Sigmoid colon (tissue), 7 donors: ENCODE results near the gene CFAP61. TPM values are rescaled to one million over a fixed set of nuclear protein-coding genes. Genes with fewer than 3 reads are reported as not detected.

Source experiments
- DNase-seq: peaks from one replicate; pipeline ENCODE4 v3.0.0-alpha.2; 2019
- H3K27ac ChIP-seq, 4 donors: fragments of 200-600 bp; sonication (generic); one replicate each; pipeline ENCODE4 v1.5.1; 2016 to 2019; ENCODE audit warnings: mild to moderate bottlenecking in 1 of 4
- H3K27me3 ChIP-seq, 3 donors: fragments of 200-600 bp; sonication (generic); one replicate each; pipeline ENCODE4 v1.5.1; 2019; ENCODE audit warnings: mild to moderate bottlenecking in 1 of 3
- H3K36me3 ChIP-seq, 4 donors: fragments of 200-600 bp; sonication (generic); one replicate each; pipeline ENCODE4 v1.5.1; 2016 to 2019
- H3K4me1 ChIP-seq, 4 donors: fragments of 200-600 bp; sonication (generic); one replicate each; pipeline ENCODE4 v1.5.1; 2017 to 2019
- H3K4me3 ChIP-seq, 4 donors: fragments of 200-600 bp; sonication (generic); one replicate each; pipeline ENCODE4 v1.5.1; 2017 to 2019; ENCODE audit warnings: mild to moderate bottlenecking in 2 of 4, moderate library complexity in 1 of 4
- H3K9me3 ChIP-seq, 4 donors: fragments of 200-600 bp in 3 of 4; sonication (generic) in 3 of 4; one replicate each; pipeline versions ENCODE4 v1.5.1 to v1.6.1; 2013 to 2019
- EP300 ChIP-seq, 4 donors: sonication (generic); formaldehyde crosslinking; IDR thresholded peaks; one replicate each; pipeline ENCODE4 v1.6.1; 2017; ENCODE audit warnings: antibody characterized with exemption in 4 of 4
- POLR2A ChIP-seq, 2 donors: fragments of 450-650 bp; IDR thresholded peaks; one replicate each; pipeline ENCODE4 v1.6.1; 2016; ENCODE audit warnings: antibody characterized with exemption in 2 of 2, mild to moderate bottlenecking in 2 of 2, moderate library complexity in 2 of 2
- POLR2AphosphoS5 ChIP-seq, 4 donors: sonication (generic); formaldehyde crosslinking; IDR thresholded peaks; one replicate each; pipeline ENCODE4 v1.6.1; 2017; ENCODE audit warnings: antibody characterized with exemption in 4 of 4
- WGBS, 2 donors: extraction: QIAGEN DNeasy Blood & Tissue Kit; methylation state at CpG; one replicate each; pipeline ENCODE4 v1.1.7; 2013; 5-methylcytosine and 5-hydroxymethylcytosine counted together
- intact Hi-C: fragments of 100-400 bp; cut with DNase I; formaldehyde crosslinking; loops from one replicate; pipeline ENCODE4 v1.15.1; 2023
- polyA plus RNA-seq, 3 donors: library from polyadenylated mRNA; stranded (reverse); fragments of 200-250 nt; gene quantifications; one replicate each; pipeline ENCODE4 v1.2.3, GENCODE V29; 2013
- total RNA-seq, 4 donors: library from RNA; depleted of rRNA; stranded (reverse); fragments of >200 nt; gene quantifications; one replicate each; pipeline ENCODE4 v1.1.0, GENCODE V29; 2016
- TF ChIP-seq, protein P1 (sequence below), 4 experiments: fragments of 450-650 bp in 3 of 4; fragments of 200-600 bp in 1 of 4; IDR thresholded peaks; one replicate each; pipeline ENCODE4 v1.5.1; 2016 to 2019; ENCODE audit warnings: antibody characterized with exemption in 4 of 4, mild to moderate bottlenecking in 3 of 4, moderate library complexity in 2 of 4
- donor health status: healthy with polysubstance abuse.
- donor health status: Bipolar disorder and iron deficiency.
- donor health status: healthy.

Gene CFAP61
- total and polyA plus RNA-seq, 7 donors, result 0.15 to 2.0 (median 0.44) TPM; not detected in 3

- DNase-seq, result no peak
- intact Hi-C loops, result no loop called here
- TF ChIP-seq POLR2AphosphoS5 (IDR thresholded peaks at IDR 0.05) (no peak), EP300 (IDR thresholded peaks at IDR 0.05) (no peak), POLR2A (IDR thresholded peaks at IDR 0.05) (no peak)
- TF ChIP-seq, protein P1, sequence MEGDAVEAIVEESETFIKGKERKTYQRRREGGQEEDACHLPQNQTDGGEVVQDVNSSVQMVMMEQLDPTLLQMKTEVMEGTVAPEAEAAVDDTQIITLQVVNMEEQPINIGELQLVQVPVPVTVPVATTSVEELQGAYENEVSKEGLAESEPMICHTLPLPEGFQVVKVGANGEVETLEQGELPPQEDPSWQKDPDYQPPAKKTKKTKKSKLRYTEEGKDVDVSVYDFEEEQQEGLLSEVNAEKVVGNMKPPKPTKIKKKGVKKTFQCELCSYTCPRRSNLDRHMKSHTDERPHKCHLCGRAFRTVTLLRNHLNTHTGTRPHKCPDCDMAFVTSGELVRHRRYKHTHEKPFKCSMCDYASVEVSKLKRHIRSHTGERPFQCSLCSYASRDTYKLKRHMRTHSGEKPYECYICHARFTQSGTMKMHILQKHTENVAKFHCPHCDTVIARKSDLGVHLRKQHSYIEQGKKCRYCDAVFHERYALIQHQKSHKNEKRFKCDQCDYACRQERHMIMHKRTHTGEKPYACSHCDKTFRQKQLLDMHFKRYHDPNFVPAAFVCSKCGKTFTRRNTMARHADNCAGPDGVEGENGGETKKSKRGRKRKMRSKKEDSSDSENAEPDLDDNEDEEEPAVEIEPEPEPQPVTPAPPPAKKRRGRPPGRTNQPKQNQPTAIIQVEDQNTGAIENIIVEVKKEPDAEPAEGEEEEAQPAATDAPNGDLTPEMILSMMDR (IDR thresholded peaks at IDR 0.05), result no peak
- H3K4me1 ChIP-seq, result no peaks in the 10 kb centered on the region
- no peak overlapping the region for H3K27ac ChIP-seq
- 89 to 91% methylated on average over 1 of the region's 1 CpG for WGBS, 2 donors
- no peaks in the 10 kb centered on the region for H3K36me3 ChIP-seq
- H3K9me3 ChIP-seq, result no peaks in the 10 kb centered on the region
- no peak overlapping the region for H3K4me3 ChIP-seq
- H3K27me3 ChIP-seq, result peaks cover 0 to 7% (median 0%) of the 10 kb centered on the region in 3 donors
These were observed 145.7 kb downstream of the CFAP61 start for GRCh38 chr20:20198011-20198410.

DNA sequence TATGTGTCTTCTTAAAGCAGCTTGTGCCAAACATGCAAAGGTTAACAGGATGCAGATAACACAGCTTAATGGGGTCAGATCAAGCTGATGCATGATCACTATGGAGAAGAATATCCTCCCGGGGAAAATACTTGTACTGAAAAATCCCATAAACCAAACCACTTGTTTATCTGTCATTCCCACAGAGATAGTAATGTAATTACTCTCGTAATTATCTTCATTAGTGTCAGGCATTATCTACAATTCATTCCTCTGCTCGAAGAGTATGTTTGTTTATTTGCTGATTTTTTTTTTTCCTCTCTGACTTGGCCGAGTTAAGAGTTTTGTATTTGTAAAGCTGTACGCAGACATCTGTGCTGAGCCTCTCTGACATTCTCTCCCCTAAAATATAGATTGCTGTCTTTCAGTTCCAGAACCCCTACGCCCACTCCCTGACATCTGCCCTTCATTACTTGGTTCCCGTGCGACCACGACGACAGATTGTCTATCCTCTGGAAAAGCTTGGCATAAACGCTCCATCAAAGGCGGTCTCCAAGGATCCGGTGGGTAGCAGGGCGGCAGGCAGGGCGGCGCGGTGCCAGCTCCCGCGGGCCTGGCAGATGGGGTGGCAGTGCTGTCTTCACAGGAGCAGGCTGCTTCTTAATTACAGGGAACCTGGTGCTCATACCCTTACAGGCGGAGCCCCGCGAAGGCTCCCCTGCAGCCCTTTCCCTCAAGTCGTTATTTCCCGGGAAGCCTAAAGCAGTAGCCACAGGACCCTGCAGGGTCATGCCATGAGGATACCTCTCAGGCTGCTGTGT lies 147.2 kb downstream of the CFAP61 start:
- Histone ChIP-seq H3K27me3 (peaks cover 0 to 7% (median 0%) of the 10 kb centered on the region in 3 donors), H3K36me3 (no peaks in the 10 kb centered on the region), H3K4me3 (no peak overlapping the region), H3K9me3 (no peaks in the 10 kb centered on the region), H3K4me1 (no peaks in the 10 kb centered on the region), H3K27ac (no peak overlapping the region)
- TF ChIP-seq POLR2A (IDR thresholded peaks at IDR 0.05) (no peak), EP300 (IDR thresholded peaks at IDR 0.05) (no peak), POLR2AphosphoS5 (IDR thresholded peaks at IDR 0.05) (no peak)
- TF ChIP-seq, protein P1 (IDR thresholded peaks at IDR 0.05), result no peak
- DNase-seq, result no peak
- intact Hi-C loops, result no loop called here
- WGBS, 2 donors, result 73 to 77% methylated on average over 24 of the region's 24 CpGs

DNA sequence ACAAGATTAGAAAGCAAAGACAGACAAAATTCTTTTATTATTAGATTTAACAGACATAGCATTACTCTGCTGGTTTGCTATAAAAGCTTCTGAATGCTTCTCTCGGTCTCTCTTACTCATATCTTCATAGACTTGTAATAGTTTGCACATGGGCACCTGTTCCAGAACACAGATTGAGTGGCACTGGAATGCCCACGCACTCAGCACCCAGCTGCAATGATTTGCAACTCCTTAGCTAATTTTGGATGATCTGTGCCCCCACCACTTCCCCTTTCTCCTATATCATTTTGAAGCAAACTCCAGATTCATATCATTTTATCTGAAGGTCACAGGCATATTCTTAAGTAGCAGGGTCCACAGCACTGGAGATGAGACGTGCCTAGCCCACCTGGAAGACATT lies 148.8 kb downstream of the CFAP61 start:
- WGBS, 2 donors, result 48 to 83% methylated on average over 3 of the region's 3 CpGs
- no peak overlapping the region for H3K4me3 ChIP-seq
- peaks cover 0 to 10% (median 0%) of the 10 kb centered on the region in 3 donors for H3K27me3 ChIP-seq
- intact Hi-C loops, result no loop called here
- TF ChIP-seq EP300 (IDR thresholded peaks at IDR 0.05) (no peak), POLR2AphosphoS5 (IDR thresholded peaks at IDR 0.05) (no peak), POLR2A (IDR thresholded peaks at IDR 0.05) (no peak)
- TF ChIP-seq, protein P1 (IDR thresholded peaks at IDR 0.05), result no peak
- no peaks in the 10 kb centered on the region for H3K4me1 ChIP-seq
- no peaks in the 10 kb centered on the region for H3K9me3 ChIP-seq
- no peaks in the 10 kb centered on the region for H3K36me3 ChIP-seq
- no peak for DNase-seq
- no peak overlapping the region for H3K27ac ChIP-seq

DNA sequence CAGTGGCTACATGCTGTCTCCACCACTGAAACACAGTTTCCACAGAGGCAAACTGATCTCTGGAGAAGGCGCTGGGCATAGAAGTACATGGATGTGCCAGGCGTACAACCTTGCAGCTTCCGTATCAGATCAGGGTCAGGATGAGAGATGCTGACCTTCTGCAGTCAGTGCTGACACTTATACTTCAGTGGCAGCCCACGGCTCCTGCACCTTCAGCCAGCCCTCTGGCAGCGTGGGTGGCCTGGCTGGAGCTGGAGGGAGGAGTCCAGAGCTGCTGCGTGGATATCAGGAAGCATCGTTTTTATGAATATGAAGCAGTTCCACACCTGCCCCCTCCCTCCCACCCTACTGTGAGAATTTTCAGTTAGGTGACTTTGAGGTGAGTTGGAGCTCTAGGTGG lies 149.3 kb downstream of the CFAP61 start:
- Histone ChIP-seq H3K4me3 (no peak overlapping the region), H3K27ac (no peak overlapping the region), H3K27me3 (peaks cover 0 to 10% (median 0%) of the 10 kb centered on the region in 3 donors), H3K9me3 (no peaks in the 10 kb centered on the region), H3K4me1 (no peaks in the 10 kb centered on the region), H3K36me3 (no peaks in the 10 kb centered on the region)
- intact Hi-C loops, result no loop called here
- TF ChIP-seq, protein P1 (IDR thresholded peaks at IDR 0.05), result no peak
- TF ChIP-seq EP300 (IDR thresholded peaks at IDR 0.05) (no peak), POLR2A (IDR thresholded peaks at IDR 0.05) (no peak), POLR2AphosphoS5 (IDR thresholded peaks at IDR 0.05) (no peak)
- 69 to 81% methylated on average over 7 of the region's 7 CpGs for WGBS, 2 donors
- DNase-seq, result no peak
